Left cardiac atrium (tissue), 4 donors: ENCODE measurements around the gene ZDHHC3. TPM values are rescaled to one million over a fixed set of nuclear protein-coding genes. Genes with fewer than 3 reads are reported as not detected.
A peak's percentile ranks its signal among the peaks of the same experiment; 100 is the strongest.

Experiments used
- ATAC-seq, 2 donors: fragments of 200-7000 bp; cut with Tn5 transposase; one replicate each; pipeline ENCODE4 v1.9.1; 2020; ENCODE audit warnings: mild to moderate bottlenecking in 2 of 2, moderate library complexity in 2 of 2
- DNase-seq: peaks from one replicate; pipeline ENCODE4 v3.0.0-alpha.2; 2020
- intact Hi-C, 2 donors: fragments of 100-400 bp; cut with DNase I; formaldehyde crosslinking; loops; one replicate each; pipeline versions ENCODE4 v1.14.1 to v1.15.1; 2022 to 2023
- total RNA-seq, 2 donors: library from RNA; stranded (reverse); fragmentation: NEBNext Ultra II Directional; extraction: Animal tissue kit (Norgen Biotek cat#: 25700); gene quantifications; one replicate each; pipeline ENCODE4 v1.2.1, GENCODE V29; 2021
- donor health status: DM: no; HTN: yes; CAD: no.
- donor health status: DM: no; HTN: yes; CAD: no; lungs with severe emphysema.
- donor health status: DM: yes; HTN: yes; CAD: no.
- donor health status: Dilated cardiomyopathy.

Gene ZDHHC3
- total RNA-seq, 2 donors from 2014 or later = 42.7 to 45.5 TPM

GRCh38 chr3:44939581-44940036 is 36.4 kb downstream of the ZDHHC3 start:
- intact Hi-C loops = no loop called here
- DNase-seq (peak; percentile 28), ATAC-seq (peak; percentile 81 to 84)

DNA sequence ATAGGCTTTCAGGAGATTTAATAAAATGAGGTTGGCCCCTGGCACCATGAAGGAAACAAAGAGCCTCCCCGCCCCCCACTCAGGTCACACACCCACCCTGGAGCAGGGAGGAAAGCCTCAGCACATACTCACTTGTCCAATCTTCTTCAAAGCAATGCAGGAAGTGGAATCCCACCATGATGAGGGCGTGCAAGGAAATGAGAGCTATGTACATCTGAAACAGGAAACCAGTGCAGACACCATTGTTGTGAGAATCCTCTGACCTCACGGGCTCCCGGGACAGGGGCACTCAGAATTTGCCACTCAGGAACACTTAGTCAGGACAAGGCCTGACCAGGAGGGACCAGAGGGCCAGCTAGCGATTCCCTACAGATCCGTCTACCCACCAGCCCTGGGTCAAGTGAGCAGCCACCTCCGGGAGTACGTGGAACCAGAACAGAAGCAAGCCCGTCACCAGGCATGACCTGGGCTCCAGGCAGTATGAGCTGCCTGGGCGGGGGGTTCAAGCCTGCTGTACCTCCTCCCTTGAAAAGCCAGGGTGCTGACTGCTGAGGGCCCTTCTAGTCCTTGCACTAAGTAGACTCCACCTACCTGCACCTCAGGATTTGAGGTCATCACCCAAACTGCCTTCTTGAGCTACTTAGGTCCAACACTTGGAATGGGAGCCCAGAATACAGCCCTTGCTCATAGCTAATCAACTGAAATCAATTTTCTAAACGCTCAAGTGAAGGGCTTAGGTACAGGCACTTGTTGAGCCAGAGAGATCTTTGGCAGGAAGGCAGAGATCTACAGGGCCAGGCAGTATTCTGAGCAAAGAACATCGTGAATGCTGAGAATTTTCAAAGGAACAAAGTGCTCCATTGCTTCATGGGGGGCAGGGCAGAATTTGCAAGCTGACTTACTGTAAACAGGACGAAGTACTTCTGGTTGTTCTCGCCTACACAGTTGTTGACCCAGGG is 42.7 kb downstream of the ZDHHC3 start:
- DNase-seq = no peak
- ATAC-seq = no peak
- intact Hi-C loops = no loop called here

- intact Hi-C loops = no loop called here
- no peak for DNase-seq
- ATAC-seq = no peak
Observed at GRCh38 chr3:44932271-44932670, 43.7 kb downstream of the ZDHHC3 start.

- intact Hi-C loops = no loop called here
- ATAC-seq (no peak), DNase-seq (no peak)
Observed at GRCh38 chr3:44931791-44932190, 44.2 kb downstream of the ZDHHC3 start.

DNA sequence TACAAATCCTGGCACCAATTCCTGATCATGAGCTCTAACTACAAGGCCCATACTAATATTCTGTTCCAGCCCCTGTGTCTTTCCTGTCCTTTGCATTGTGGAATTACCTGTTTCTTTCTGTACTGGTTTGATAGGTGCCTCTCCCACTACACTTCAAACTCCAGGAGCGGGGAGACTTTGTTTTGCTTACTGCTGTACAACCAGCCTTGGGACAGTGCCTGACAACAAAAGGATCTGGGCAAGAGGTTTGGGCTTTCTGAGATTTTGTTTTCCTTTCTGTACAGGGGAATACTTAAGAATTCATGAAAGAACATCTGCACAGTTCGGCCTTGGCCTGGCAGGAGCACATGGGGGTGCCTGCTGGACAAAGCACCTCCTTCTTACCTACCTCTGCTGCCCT is 45.1 kb downstream of the ZDHHC3 start:
- no peak for DNase-seq
- no peak for ATAC-seq
- intact Hi-C loops = no loop called here

DNA sequence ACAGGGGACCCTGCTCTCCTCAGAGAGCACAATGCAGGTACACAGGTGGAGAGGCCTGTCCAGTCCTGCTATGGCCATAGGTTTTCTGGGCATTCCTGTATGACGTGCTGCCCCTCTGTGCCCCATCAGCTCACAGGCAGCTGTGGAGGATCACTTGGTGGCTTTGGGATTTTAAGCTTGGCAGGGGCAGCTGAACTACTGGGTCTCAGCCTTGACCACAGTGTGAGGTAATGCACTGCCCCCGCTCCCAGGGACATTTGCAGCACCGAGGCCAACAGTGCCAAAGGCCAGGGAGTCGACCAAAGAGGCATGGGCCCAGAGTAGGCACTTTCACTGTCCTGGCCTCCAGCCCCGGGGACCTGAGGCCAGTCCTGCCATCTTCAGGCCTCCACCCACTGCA is 46.2 kb downstream of the ZDHHC3 start:
- intact Hi-C loops = no loop called here
- peak in 1 of 2 donors; percentile 66 for ATAC-seq
- DNase-seq = no peak

GRCh38 chr3:44927371-44927770 is 48.6 kb downstream of the ZDHHC3 start:
- intact Hi-C loops = no loop called here
- ATAC-seq (no peak), DNase-seq (no peak)

DNA sequence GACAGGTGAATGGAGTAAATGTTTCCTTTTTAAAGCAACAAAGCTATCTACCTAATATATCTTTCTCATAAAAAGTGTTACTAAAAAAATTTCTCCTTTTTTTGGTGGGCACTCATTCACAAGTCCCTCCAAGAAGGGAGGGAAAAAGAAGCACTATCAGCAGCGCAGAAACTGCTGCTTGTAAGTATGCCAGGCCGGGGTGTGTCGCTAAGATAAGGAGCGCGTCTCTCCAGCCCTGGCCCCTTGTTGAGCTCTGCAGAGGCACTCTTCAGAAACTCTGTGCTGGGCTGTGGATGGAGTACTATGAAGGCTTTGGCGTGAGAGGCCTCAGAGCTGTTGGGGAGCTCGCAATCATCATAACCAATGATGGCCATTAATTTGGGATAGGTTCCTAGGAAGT is 49.1 kb downstream of the ZDHHC3 start:
- no peak for ATAC-seq
- DNase-seq = no peak
- intact Hi-C loops = no loop called here

DNA sequence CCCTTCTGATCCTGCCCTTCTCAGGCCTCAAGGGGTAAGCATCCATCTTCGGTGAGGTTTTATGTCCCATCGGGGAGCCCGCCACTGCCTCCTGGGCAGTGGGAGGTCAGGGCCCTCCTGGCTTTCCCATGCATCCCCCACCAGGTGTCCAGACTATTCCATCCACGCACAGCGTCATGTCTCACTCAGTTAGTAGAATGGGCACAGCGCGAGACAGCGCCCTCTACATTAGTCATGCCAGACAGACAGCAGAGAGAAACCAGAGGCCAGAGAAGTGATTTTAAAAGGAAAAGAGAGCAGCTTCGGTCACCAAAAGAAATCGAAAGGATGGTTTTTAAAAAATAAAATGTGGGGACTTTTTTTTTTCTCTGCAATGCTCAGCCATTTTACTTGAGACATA is 49.8 kb downstream of the ZDHHC3 start:
- ATAC-seq (no peak), DNase-seq (no peak)
- intact Hi-C loops = no loop called here

- DNase-seq (no peak), ATAC-seq (peak in 1 of 2 donors; percentile 50)
- intact Hi-C loops = no loop called here
Observed at GRCh38 chr3:44924457-44925084, 51.4 kb downstream of the ZDHHC3 start.

GRCh38 chr3:44923632-44924456 is 52.1 kb downstream of the ZDHHC3 start:
- intact Hi-C loops = no loop called here
- ATAC-seq (no peak), DNase-seq (no peak)

DNA sequence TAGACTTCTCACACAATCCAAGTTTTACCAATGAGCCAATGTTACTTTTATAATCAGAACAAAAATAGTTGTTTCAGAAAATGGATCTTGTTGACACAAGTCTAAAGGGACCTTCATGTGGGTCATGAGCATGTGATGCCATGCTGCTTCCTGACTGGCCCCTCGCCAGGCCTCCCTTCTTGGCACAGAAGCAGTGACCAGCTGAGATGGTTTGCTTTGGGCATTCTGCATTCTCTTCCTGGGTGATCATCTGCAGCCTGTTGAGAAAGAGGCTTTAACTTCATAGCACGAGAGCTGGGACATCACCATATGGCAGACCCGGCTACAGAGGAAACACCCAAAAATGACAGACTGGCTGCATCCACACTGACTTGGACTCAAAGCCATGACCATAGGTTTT is 55.9 kb downstream of the ZDHHC3 start:
- DNase-seq (no peak), ATAC-seq (no peak)
- intact Hi-C loops = no loop called here

- no peak for ATAC-seq
- intact Hi-C loops = no loop called here
- DNase-seq = no peak
Observed at GRCh38 chr3:44918581-44918980, 57.4 kb downstream of the ZDHHC3 start.

DNA sequence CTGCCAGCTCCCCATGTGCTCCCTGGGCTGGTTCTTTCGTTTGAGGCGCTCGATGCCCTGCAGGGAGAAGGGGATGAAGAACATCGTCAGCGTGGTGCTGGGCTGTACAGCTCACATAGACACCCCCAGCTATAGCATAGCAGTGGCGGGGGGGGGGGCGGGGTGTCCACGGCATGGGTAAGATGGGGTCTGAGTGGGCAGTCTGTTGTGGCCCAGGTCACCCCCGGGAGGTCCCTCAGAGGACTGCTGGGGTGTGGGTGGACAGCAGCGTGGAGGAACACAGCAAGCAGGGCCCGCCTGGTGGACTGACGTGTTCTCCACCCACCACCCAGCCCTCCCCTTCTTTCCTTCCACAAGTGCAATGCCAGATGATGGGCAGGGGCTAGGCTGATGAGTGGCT is 57.9 kb downstream of the ZDHHC3 start:
- ATAC-seq = no peak
- DNase-seq = no peak
- intact Hi-C loops = no loop called here

DNA sequence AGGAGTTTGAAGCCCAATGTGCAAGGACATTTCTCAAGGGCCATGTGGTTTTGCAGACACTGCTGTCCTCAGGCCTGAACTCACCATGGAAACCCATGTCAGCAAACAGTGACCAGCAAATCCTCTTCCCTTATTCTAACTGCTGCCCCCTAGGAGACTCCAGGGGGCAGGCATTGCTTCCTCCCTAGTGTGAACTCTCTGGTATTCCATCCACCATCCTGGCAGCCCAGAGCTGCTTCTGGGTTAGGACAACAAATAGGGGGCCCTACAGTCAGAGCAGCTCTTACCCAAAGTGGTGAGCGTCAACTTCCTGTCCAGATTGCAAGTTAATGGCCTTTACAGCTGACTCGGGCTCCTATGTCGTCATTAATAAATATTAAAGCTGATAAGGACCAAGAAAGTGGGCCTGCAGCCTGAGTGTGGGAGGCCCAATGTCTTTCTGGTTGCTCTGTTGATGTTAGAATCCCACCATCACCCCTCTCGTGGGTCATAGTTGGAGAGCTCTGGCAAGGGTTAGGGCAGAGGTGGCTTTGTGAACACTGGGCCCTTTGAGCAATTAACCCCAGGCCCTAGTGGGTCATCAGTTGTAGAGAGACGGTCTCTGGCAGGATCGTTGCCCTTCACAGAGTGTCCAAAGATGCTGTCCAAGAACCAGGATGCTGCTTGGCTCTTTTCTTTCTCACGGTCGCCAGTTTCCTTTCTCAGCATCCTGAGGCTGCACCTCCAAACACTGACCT is 60.1 kb downstream of the ZDHHC3 start:
- ATAC-seq = peak; percentile 13 to 33
- no peak for DNase-seq
- intact Hi-C loops = loop anchor here in 1 of 2 donors (2.0 kb wide), 1 partner anchor 383 kb away; no protein-coding TSS in a partner anchor

- no peak for DNase-seq
- intact Hi-C loops = loop anchor here in 1 of 2 donors (2.0 kb wide), 1 partner anchor 382 kb away; no protein-coding TSS in a partner anchor
- ATAC-seq = peak in 1 of 2 donors; percentile 16
Observed at GRCh38 chr3:44914936-44915335, 61.0 kb downstream of the ZDHHC3 start.

- peak; percentile 74 for DNase-seq
- peak; percentile 66 to 80 for ATAC-seq
- intact Hi-C loops = loop anchor here in 1 of 2 donors (2.0 kb wide), 1 partner anchor 381 kb away; no protein-coding TSS in a partner anchor
Observed at GRCh38 chr3:44913868-44914468, 62.0 kb downstream of the ZDHHC3 start.

- DNase-seq (no peak), ATAC-seq (no peak)
- intact Hi-C loops = no loop called here
Observed at GRCh38 chr3:44910693-44911092, 65.3 kb downstream of the ZDHHC3 start.
